ENCODE data around the gene ADCY1.

- TF ChIP-seq CTCF (IDR thresholded peaks at IDR 0.05; ENCODE audit: low read length) (no peak), EZH2 (optimal IDR thresholded peaks at IDR 0.05; ENCODE audit: low read depth, low read length) (no peak), EZH2phosphoT487 (IDR thresholded peaks at IDR 0.05; ENCODE audit: low read length) (no peak)
These were observed 138.9 kb downstream of the ADCY1 start for GRCh38 chr7:45712872-45713668.
